ACHN (cell line): ENCODE data around the gene ZPBP.
A peak's percentile ranks its signal among the peaks of the same experiment; 100 is the strongest.

Source experiments
- DNase-seq: peaks from one replicate; pipeline ENCODE4 v3.0.0-alpha.2; 2015
- in situ Hi-C: cut with HindIII; loops from 2 replicates; pipeline ENCODE4 v1.10.0; 2017; ENCODE audit warnings: low sequenced_read_pairs, low pct_ligation_motif_present, low pct_unique_long_range_greater_than_20kb

The ZPBP gene, protein sequence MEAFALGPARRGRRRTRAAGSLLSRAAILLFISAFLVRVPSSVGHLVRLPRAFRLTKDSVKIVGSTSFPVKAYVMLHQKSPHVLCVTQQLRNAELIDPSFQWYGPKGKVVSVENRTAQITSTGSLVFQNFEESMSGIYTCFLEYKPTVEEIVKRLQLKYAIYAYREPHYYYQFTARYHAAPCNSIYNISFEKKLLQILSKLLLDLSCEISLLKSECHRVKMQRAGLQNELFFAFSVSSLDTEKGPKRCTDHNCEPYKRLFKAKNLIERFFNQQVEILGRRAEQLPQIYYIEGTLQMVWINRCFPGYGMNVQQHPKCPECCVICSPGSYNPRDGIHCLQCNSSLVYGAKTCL

DNA sequence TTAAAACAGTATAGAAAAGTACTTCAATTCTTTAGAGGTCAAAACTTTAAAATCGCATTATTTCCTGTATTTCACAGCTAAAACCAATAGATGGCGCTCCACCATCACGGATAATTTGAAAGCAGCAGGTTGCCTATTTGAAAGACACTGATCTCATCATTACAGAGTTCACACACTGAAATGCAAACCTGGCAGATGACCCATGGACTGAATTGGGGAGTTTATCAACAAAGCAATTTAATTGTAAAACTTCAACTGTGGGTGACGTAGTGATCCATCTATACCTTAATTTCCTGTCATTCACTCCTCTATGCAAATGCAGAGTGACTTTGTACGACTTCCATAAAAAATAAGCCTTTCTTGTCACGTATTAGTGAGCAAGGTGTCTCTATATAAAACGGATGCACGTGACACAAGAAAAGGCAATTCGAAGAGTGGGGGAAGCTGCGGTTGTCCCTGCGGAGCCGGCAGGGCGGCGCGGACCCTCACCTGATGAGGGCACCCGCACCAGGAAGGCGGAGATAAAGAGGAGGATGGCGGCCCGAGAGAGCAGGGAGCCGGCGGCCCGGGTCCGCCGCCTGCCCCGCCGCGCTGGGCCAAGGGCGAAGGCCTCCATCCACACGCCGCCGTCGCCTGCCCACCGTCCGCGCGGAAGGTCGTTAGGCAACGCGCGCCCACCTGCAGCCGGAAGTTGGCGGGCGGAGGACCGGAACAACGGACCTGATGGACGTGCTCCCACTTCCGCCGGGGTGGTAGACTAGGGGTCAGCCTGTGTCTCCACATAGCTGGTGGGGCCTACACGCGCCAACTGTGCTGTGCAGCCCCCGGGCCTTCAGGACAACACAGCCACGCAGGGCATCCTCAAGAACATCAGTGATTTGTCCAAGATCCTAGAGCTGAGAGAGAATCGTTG lies at the start of gene ZPBP:
Gene ZPBP (minus strand): TSS at position 668 of the 913 bp plus-strand sequence. CDS start 52 bp downstream, at position 616.
- in situ Hi-C loops: no loop called here
- peak; percentile 59 for DNase-seq

DNA sequence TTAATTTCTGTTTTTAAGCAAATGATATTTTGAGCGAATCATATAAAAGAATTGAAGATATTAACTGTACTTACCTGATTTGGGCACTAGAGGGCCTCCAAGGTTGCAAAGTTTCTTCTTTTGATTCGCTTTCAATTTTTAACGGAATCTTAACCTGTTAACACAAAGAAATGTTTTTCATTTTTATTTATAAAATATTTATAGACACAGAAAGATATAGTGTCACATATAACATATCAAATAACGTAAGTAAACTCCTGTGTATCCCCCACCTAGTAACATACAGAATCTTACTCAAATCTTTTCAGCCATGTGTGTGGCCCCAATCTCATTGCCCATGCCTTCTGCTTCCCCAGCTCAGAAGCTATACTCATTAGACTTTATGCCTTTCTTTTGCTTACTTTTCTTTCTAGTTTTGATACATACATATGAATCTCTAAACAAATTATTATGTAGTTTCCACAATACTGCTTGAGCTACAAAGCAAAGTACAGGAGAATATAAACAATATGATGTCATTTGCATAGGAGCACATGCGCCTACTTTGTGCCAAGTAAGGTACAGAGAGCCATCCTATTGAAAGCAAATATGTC lies 49.5 kb upstream of the ZPBP start:
- peak; percentile 57 for DNase-seq
- in situ Hi-C loops: no loop called here

DNA sequence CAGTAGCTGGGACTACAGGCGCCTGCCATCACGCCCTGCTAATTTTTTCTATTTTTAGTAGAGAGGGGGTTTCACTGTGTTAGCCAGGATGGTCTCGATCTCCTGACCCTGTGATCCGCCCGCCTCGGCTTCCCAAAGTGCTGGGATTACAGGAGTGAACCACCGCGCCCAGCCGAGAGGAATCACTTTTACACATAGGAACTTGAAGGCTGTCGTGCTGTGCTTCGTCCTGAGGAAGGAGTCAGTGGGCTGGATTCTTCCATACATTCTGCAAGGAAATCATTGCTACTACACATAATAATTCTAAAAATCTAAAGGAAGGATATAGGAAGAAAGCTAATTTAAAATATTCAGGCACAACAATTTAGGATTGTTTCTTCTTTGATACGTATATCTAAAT lies 48.8 kb upstream of the ZPBP start:
- in situ Hi-C loops: no loop called here
- DNase-seq: no peak

DNA sequence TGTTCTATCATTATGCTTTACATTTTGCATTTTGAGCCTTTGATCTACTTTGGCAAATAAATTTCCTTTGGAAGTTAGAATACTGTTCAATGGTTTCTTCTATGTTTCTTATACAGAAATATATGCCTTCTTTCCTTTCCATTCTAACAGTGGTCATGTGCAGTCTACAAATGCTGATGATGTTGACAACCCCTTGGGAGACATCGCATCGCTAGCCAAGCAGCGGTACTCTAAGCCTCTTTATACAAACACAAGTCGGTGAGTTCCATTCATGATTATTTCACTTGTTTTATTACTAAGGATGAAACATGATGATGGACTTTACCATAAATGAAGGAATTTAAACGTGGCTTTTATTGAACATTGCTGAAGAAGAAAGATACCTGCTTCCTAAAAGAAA lies 48.1 kb upstream of the ZPBP start:
- in situ Hi-C loops: no loop called here

DNA sequence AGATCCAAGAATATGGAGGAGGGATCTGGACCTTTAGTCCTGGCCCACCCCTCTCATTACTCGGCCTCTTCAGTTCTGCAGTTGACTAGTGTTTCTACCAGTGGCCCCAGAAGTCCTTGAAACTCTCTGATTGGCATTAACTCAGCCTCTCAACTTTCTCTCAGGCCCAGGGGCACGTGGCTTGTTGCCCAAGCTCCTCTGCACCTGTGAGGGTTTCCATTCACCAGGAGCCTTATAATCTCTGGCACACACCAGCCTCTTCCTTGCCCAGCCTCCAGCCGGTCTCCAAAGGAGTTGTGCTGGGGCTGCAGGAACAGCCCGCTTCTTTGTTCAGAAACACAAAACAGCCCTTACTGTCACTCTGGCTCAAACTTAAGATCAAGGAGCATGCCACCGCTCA lies 47.6 kb upstream of the ZPBP start:
- in situ Hi-C loops: no loop called here
- no peak for DNase-seq

More for the DNA sequence above, 48.1 kb upstream of the ZPBP start:
- DNase-seq: no peak

DNA sequence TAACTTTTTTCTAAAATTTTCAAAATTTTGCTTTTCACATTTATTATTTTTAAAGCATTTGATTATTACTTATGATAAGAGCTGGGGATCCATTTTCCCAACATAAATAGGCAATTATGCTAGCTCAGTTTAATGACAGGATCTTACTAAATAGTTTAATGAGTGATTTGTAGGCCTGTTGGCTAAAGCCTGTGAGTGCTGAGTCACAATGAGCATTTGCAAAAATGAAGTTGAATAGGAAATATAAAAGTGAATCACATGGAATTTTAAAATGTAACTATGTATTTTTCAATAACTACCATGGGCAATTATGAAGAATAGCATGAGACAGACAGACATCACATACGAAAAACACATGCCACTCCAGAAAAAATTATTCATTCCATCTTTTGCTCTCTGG lies 45.1 kb upstream of the ZPBP start:
- no peak for DNase-seq
- in situ Hi-C loops: no loop called here

DNA sequence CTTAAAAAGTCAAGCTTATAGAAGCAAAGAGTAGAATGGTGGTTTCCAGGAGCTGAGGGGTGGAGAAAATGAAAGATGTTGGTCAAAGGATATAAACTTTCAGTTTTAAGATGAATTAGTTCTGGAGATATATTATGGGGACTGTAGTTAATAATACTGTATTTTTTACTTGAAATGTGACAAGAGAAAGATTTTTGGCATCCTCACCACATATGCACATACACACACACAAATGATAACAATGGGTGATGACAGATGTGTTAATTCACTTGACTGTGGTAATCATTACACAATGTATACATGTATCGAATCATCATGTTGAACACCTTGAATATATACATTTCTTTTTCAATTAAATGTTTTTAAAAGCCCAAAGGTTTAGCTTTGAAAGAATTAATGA lies 32.7 kb upstream of the ZPBP start:
- no peak for DNase-seq
- in situ Hi-C loops: no loop called here

DNA sequence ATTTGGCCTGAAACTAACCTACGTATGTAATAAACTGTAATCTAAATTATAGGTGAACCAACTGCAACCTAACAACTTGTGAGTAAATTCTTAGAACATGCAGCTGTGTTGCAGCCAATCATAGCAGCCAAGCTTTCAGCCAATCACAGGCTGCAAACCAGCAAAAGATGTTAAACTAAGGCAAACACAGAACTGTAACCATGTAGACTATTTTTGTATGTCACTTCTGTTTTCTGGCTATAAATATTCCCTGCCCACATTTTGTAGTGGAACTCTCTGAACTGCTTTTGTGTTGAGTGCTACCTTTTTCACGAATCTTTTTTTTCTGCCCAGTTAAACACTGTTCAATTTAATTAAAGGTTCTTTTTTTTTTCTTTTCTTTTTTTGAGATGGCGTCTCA lies 28.2 kb upstream of the ZPBP start:
- in situ Hi-C loops: no loop called here
- no peak for DNase-seq

DNA sequence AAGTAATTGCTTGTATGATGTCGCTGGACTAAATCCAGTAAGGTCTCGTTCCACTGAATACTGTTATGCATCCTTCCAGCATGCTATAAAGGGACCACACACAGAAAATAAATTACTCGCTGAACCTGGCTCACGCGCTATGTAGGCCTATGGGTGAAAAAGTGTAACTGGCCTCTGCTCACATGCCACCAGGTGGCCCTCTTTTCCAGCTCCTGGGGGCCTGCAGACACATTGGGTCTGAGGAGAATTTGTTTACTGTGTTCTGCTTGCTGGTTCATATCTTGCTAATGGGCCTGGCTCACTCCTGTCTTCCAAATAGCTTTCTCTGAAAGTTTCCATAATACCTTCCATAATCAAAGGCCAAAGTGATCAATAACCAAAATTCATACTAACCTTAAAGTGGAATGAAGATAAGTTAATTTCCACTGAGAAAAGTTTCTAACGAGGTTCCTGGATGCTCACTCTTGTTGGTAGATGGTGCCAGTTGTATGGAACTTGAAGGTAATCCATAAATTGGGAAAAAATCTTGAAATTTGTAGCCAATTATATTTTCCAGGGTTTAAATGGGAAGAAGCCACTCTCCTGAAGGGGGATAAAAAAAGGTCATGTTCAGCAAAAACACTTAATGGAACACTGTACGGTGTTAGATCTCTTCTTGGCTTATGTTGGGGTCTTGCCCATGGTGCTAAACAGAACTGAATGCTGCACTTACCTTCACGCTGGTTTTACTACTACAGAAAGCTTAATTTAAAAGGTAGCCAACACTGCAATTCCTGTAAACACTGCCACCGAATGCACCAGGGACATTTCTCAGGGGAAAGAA lies 27.0 kb upstream of the ZPBP start:
- peak; percentile 13 for DNase-seq
- in situ Hi-C loops: no loop called here

DNA sequence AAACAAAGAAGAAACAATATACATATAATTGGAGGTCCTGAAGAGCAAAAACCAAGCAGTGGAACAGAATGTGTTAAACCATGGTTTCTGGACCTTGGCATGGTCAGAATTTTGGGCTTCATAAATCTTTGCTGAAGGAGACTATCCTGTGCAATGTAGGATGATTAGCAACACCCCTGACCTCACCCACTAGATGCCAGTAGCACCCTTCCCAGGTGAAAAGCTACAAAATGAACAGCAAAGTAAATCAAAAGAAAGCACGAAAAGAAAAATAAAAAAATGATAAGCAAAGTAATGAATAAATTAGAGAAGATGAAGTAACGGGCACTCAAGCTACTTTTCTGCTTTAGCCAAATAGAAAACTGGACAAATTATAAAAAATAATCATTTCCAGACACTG lies 19.2 kb upstream of the ZPBP start:
- in situ Hi-C loops: no loop called here
- DNase-seq: no peak

DNA sequence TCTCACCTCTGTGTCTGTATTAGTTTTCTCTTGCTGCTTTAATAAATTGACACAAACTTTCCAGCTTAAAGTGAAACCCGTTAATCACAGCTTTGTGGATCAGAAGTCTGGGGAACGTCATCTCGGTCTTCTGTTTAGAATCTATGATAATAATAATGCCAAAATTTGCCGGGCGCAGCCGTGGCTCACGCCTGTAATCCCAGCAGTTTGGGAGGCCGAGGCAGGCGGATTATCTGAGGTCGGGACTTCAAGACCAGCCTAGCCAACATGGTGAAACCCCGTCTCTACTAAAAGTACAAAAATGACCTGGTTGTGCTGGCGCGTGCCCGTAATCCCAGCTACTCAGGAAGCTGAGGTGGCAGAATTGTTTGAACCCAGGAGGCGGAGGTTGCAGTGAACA lies 8.8 kb upstream of the ZPBP start:
- no peak for DNase-seq
- in situ Hi-C loops: no loop called here

DNA sequence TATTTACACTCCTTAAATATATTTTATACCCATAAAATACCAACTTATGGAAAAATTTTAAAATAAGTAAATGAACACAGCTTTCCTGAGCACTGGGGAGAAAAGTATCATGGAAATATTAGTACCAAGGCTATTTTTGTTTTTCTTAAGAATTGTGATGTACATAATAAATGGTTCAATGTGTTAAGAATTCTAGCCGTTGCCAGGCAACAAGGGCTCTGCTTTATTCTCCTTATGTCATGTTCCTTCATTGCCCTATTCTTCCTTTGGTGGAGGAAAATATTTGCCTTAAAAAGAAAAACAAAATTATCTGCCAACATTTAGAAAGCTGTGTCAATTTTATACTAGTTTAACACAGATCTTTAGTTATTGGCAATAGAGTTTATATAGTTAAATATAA lies 2.6 kb upstream of the ZPBP start:
- DNase-seq: no peak
- in situ Hi-C loops: no loop called here

DNA sequence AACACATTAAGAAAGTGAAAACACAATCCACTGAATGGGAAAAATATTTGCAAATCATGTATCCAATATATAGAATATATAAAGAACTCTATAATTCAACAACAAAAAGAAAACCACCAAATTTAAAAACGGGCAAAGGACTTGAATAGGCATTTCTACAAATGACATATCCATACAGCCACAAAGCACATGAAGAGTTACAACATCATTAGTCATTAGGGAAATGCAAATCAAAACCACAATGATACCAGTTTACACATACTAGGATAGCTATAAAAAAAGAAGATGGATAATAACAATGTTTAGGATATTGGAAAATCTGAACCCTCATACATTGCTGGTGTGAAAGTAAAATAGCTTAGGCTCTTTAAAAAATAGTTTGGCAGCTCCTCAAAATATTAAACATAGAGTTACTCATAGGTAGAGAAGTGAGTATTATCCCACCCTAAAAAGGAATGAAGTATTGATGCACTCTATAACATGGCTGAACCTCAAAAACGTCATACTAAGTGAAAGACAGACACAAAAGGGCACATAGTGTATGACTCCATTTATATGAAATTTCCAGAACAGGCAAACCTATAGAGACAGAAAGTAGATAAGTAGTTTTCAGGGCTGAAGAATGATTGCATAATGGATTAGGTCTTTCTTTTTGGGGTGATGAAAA lies 4.5 kb downstream of the ZPBP start:
- DNase-seq: no peak
- in situ Hi-C loops: no loop called here

DNA sequence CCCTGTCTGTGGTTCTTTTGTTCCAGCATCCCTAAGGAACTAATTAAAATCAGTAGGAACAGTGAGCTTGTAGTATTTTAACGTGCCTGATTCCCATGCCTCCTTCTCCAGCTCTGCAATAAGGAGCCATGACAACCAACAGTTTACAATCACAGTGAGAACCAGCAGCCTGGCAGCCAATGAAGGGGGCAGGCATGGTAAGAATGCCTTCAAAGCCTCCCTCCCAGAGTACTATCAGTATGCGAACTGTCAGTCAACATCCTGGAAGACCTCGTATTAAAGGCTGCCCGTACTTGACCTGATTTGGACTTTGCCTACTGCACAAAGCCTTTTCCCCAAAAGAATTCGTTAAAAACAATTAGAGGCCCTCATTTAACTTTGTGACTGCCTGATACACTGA lies 7.7 kb downstream of the ZPBP start:
- in situ Hi-C loops: no loop called here
- DNase-seq: no peak

DNA sequence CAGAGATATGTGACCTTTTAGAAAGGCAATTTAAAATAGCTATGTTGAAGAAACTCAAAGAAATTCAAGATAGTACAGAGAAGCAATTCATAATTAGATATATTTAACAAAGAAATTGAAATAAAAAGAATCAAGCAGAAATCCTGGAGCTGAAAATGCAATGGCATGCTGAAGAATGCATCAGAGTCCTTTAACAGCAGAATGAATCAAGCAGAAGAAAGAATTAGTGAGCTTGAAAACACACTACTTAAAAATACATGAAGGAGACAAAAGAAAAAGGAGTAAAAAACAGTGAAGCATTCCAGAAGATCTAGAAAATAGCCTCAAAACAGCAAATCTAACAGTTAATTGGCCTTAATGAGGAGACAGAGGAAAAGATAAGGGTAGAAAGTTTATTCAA lies 20.0 kb downstream of the ZPBP start:
- in situ Hi-C loops: no loop called here
- no peak for DNase-seq

DNA sequence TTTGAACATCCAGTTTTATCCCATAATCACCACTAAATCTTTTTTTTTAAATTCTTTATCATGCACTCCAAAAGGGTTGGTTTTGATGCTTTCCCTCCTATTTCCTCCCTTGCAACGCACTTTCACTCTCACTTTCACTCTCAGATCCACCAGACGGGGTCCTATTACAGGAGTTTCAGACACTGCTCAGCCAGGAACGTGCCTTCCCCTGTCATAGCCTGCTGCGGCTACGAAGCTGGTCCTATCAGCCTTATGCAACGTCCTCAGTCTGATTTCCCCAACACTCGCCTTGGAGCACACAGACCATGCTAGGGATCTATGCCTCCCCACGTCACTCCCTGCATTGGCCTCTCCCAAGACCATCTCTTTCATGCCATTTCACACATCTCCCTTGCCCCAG lies 23.4 kb downstream of the ZPBP start:
- in situ Hi-C loops: no loop called here
- DNase-seq: peak; percentile 26

DNA sequence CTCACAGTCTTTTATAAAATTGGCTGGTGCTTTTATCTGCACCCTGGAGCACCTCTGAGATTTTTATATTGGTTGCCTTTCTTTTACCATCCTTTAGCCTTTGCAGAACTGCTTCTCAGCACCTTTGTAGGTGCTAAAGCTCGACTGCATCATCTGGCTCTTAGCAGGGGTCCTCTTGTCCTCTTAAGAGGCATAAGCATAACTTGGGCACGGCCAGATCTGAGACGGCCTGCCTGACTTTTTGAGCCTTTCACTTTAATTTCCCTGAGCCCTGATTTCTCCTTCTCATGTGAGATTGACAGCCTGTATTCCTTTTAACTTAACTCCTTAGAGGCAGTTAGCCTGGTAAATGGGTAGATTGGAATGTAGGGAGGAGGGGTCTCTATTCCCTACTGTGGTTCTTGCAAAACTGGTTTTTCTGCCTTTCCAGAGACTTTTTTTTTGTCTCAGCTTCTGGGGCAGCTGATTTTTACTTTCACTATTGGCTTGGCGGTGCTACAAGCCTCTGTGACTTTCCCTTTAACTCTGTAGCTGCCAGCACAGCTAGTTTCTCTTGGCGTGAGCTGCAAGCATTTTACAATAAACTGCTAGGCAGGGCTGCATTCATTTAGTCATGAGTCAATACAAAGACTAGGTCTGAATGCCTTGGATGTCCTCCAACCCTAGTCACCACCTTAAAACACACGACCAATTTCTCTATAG lies 24.0 kb downstream of the ZPBP start:
- DNase-seq: peak; percentile 66
- in situ Hi-C loops: no loop called here

DNA sequence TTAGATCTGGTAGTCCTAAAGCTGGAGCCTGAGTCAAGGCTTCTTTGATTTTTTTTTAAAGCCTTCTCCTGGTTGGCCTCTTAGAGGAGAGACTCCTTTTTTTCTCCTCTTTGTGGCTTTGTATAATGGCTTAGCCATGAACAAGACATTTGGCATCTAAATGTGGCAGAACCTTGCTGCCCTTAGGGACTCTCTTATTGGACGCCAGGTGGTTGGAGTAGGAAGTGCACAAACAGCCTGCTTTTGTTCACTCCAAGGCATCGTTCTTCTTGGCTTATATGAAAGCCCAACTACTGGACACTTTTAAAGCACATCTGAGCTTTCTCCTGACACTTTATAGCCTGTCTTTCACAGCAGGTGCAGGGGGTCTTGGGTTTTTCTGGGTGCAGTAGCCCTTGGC lies 25.0 kb downstream of the ZPBP start:
- in situ Hi-C loops: no loop called here
- DNase-seq: peak; percentile 69
